Endodermal cell (in vitro differentiated cells): Measurements from ENCODE around the gene RFXANK. TPM values are rescaled to one million over a fixed set of nuclear protein-coding genes. Genes with fewer than 3 reads are reported as not detected.
"Not testable (repeated sequence)": the region's sequence is repeated elsewhere in the genome, so short reads cannot be mapped to it uniquely, and the experiment has no call there.

Experiments used
- DNase-seq: peaks from one replicate; pipeline ENCODE4 v3.0.0-alpha.2; 2017
- H3K27ac ChIP-seq: 2 replicates; pipeline ENCODE4 v1.5.1; 2013; ENCODE audit warnings: mild to moderate bottlenecking, low read depth, low read length, moderate library complexity
- H3K27me3 ChIP-seq: 2 replicates; pipeline ENCODE4 v1.6.1; 2013; ENCODE audit warnings: mild to moderate bottlenecking, low read length, moderate library complexity; ENCODE audit not compliant: insufficient read depth, control insufficient read depth, poor library complexity, severe bottlenecking
- H3K36me3 ChIP-seq: 2 replicates; pipeline ENCODE4 v1.7.0; 2013; ENCODE audit warnings: mild to moderate bottlenecking, low read length, moderate library complexity; ENCODE audit not compliant: control insufficient read depth, insufficient read depth
- H3K4me1 ChIP-seq: one replicate; pipeline ENCODE4 v1.7.0; 2013; ENCODE audit warnings: low read length; ENCODE audit not compliant: control insufficient read depth, insufficient read depth
- H3K4me3 ChIP-seq: 2 replicates; pipeline ENCODE4 v1.5.1; 2013; ENCODE audit warnings: mild to moderate bottlenecking, low read length, moderate library complexity
- H3K9ac ChIP-seq: 2 replicates; pipeline ENCODE4 v1.6.1; 2013; ENCODE audit warnings: mild to moderate bottlenecking, low read length, moderate library complexity; ENCODE audit not compliant: poor library complexity, severe bottlenecking; ENCODE audit errors: extremely low read depth
- H3K9me3 ChIP-seq: 2 replicates; pipeline ENCODE4 v1.6.1; 2013; ENCODE audit warnings: mild to moderate bottlenecking, low read length, moderate library complexity; ENCODE audit not compliant: control insufficient read depth
- H3K27ac Mint-ChIP-seq: 2 replicates; pipeline ENCODE4 v1.8.0; 2020; ENCODE audit warnings: mixed read lengths
- H3K27me3 Mint-ChIP-seq: 2 replicates; pipeline ENCODE4 v1.8.0; 2021; ENCODE audit warnings: mild to moderate bottlenecking, mixed read lengths; ENCODE audit not compliant: insufficient read depth
- H3K36me3 Mint-ChIP-seq: 2 replicates; pipeline ENCODE4 v1.8.0; 2020; ENCODE audit warnings: low read depth, mixed read lengths
- H3K4me1 Mint-ChIP-seq: 2 replicates; pipeline ENCODE4 v1.8.0; 2020; ENCODE audit warnings: mixed read lengths
- H3K4me3 Mint-ChIP-seq: 2 replicates; pipeline ENCODE4 v1.8.0; 2020; ENCODE audit warnings: mild to moderate bottlenecking, moderate library complexity, mixed read lengths
- H3K9me3 Mint-ChIP-seq: 2 replicates; pipeline ENCODE4 v1.8.0; 2020; ENCODE audit warnings: mild to moderate bottlenecking, mixed read lengths
- CTCF ChIP-seq: fragments of 200-600 bp; sonication (generic); conservative IDR thresholded peaks from 2 replicates; pipeline ENCODE4 v1.5.0; 2021; ENCODE audit warnings: antibody characterized with exemption, mild to moderate bottlenecking
- WGBS, 2 experiments: methylation state at CpG; one replicate each; pipeline versions ENCODE4 v1.1.5 to v1.1.7; 2013; ENCODE audit warnings: missing lambda C conversion rate in 2 of 2, mixed read lengths in 1 of 2; ENCODE audit not compliant: insufficient coverage in 1 of 2, insufficient read length in 1 of 2; 5-methylcytosine and 5-hydroxymethylcytosine counted together
- total RNA-seq, 2 donors: library from RNA; stranded (reverse); fragmentation: NEBNext Ultra II Directional in 1 of 2; extraction: Animal tissue kit (Norgen Biotek cat#: 25700) in 1 of 2; gene quantifications; 2 replicates in 1 of 2; 3 replicates in 1 of 2; pipeline ENCODE4 v1.2.1, GENCODE V29; 2021

Gene RFXANK
- total RNA-seq, 2 donors from 2014 or later: 117 to 122 TPM

- H3K9me3 Mint-ChIP-seq: no peaks in the 10 kb centered on the region
- H3K27me3 Mint-ChIP-seq: peaks cover 13% of the 10 kb centered on the region
- 53 to 60% methylated on average over 18 to 45 of the region's 47 CpGs for WGBS, 2 experiments
Observed at GRCh38 chr19:19145684-19146608, 46.1 kb upstream of the RFXANK start.

GRCh38 chr19:19146865-19147264, 45.2 kb upstream of the RFXANK start:
- no peaks in the 10 kb centered on the region for H3K4me1 ChIP-seq
- Mint-ChIP-seq H3K4me3 (no peak overlapping the region), H3K27me3 (peaks cover 11% of the 10 kb centered on the region), H3K36me3 (peaks cover 4% of the 10 kb centered on the region), H3K9me3 (no peaks in the 10 kb centered on the region), H3K27ac (no peak overlapping the region), H3K4me1 (no peaks in the 10 kb centered on the region)
- no peak for TF ChIP-seq CTCF
- DNase-seq: peak; percentile 33
- H3K9ac ChIP-seq: no peak overlapping the region
- H3K27ac ChIP-seq: no peak overlapping the region
- 91% methylated on average over 7 of the region's 7 CpGs; no CpG with 5 or more reads in 1 of the 2 experiments for WGBS, 2 experiments
- H3K9me3 ChIP-seq: no peaks in the 10 kb centered on the region
- H3K4me3 ChIP-seq: no peak overlapping the region
- H3K36me3 ChIP-seq: no peaks in the 10 kb centered on the region
- no peaks in the 10 kb centered on the region for H3K27me3 ChIP-seq

More at GRCh38 chr19:19145684-19146608, 46.1 kb upstream of the RFXANK start:
- H3K4me1 Mint-ChIP-seq: no peaks in the 10 kb centered on the region
- TF ChIP-seq CTCF: peak; percentile 93
- peak; percentile 97 for DNase-seq
- H3K9me3 ChIP-seq: no peaks in the 10 kb centered on the region
- H3K9ac ChIP-seq: no peak overlapping the region
- H3K27ac Mint-ChIP-seq: no peak overlapping the region
- H3K4me3 ChIP-seq: no peak overlapping the region
- no peak overlapping the region for H3K4me3 Mint-ChIP-seq
- H3K36me3 Mint-ChIP-seq: peaks cover 4% of the 10 kb centered on the region
- no peak overlapping the region for H3K27ac ChIP-seq
- no peaks in the 10 kb centered on the region for H3K36me3 ChIP-seq
- H3K27me3 ChIP-seq: peaks cover 1% of the 10 kb centered on the region
- no peaks in the 10 kb centered on the region for H3K4me1 ChIP-seq

GRCh38 chr19:19147344-19147743, 44.7 kb upstream of the RFXANK start:
- WGBS, 2 experiments: 80 to 87% methylated on average over 1 to 5 of the region's 5 CpGs
- H3K9ac ChIP-seq: no peak overlapping the region
- Mint-ChIP-seq H3K27me3 (peaks cover 7% of the 10 kb centered on the region), H3K9me3 (no peaks in the 10 kb centered on the region), H3K4me3 (no peak overlapping the region), H3K4me1 (no peaks in the 10 kb centered on the region), H3K36me3 (peaks cover 4% of the 10 kb centered on the region), H3K27ac (no peak overlapping the region)
- no peak overlapping the region for H3K27ac ChIP-seq
- no peaks in the 10 kb centered on the region for H3K36me3 ChIP-seq
- TF ChIP-seq CTCF: no peak
- no peak overlapping the region for H3K4me3 ChIP-seq
- H3K9me3 ChIP-seq: no peaks in the 10 kb centered on the region
- H3K4me1 ChIP-seq: no peaks in the 10 kb centered on the region
- no peaks in the 10 kb centered on the region for H3K27me3 ChIP-seq
- DNase-seq: no peak

- not testable (repeated sequence) for H3K36me3 ChIP-seq, H3K36me3 Mint-ChIP-seq, H3K4me3 ChIP-seq, H3K27ac Mint-ChIP-seq, H3K27ac ChIP-seq, H3K9ac ChIP-seq, DNase-seq, H3K27me3 ChIP-seq, H3K9me3 Mint-ChIP-seq, H3K4me3 Mint-ChIP-seq, H3K4me1 ChIP-seq, H3K27me3 Mint-ChIP-seq, H3K4me1 Mint-ChIP-seq, H3K9me3 ChIP-seq
- WGBS, 2 experiments: 89 to 100% methylated on average over 5 to 7 of the region's 8 CpGs
Observed at GRCh38 chr19:19148504-19148903, 43.6 kb upstream of the RFXANK start.
